ENCODE measurements around the gene RAPGEF1. TPM values are rescaled to one million over a fixed set of nuclear protein-coding genes. Genes with fewer than 3 reads are reported as not detected.

The RAPGEF1 gene
- total and polyA plus RNA-seq, 3 donors from 2014 or later, result 36.1 to 56.9 (median 55.8) TPM

DNA sequence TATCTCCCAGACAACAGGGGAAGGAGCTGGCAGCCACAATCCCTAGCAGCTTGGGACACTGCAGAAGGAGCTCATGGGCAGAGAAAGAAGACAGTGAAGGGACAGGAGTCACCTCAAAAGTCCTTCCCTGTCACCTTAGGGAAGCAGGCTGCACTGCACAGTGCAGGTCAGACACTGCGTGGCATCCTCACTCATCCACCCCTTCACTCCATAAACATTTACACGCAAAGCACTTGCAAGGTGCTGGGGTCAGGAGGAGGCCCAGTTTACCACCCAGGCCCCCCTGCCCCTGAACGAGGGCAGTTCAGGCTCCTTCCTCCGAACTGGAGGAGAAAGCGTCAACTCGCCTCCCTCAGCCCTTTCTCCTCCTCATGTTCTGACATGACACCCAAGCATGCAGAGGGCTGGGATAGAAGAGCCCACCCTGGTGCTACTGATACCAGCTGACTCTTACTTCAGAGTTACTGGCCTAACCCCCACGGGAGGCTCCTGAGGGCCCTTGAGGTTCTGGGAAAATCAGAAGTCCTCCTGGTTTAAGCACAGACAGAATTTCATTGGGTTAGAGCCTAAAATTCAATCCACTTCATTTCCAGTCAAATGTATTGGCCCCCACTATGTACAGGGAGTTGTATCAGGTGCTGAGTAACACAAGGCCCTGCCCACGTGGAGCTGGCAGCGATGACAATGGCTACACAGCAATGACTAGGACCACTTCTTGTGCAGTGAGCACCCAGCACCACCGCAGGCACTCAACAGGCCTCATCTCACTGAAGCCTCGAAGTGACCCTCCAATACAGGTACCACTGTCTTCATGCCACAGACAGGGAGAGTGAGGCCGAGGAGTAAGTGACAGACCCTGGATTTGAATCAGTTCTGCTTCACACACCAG, 70.4 kb downstream of the RAPGEF1 start:
- TF ChIP-seq POLR2A (IDR thresholded peaks at IDR 0.05), result no peak
- Histone ChIP-seq H3K9me3 (no peaks in the 10 kb centered on the region), H3K36me3 (ENCODE audit: low read depth, missing control alignments) (no peaks in the 10 kb centered on the region), H3K27ac (peak overlapping the region in 1 of 2 donors; percentile 26), H3K4me3 (no peak overlapping the region), H3K4me1 (peaks cover 27% of the 10 kb centered on the region), H3K27me3 (no peaks in the 10 kb centered on the region)
- DNase-seq, result no peak
- WGBS, 2 donors, result 84 to 94% methylated on average over 11 to 12 of the region's 12 CpGs
- intact Hi-C loops (cut with DNase I; ENCODE audit: low total_unique reads), result no loop called here

- Histone ChIP-seq H3K9me3 (no peaks in the 10 kb centered on the region), H3K4me3 (no peak overlapping the region), H3K27ac (no peak overlapping the region), H3K4me1 (peaks cover 27% of the 10 kb centered on the region), H3K27me3 (no peaks in the 10 kb centered on the region), H3K36me3 (ENCODE audit: low read depth, missing control alignments) (no peaks in the 10 kb centered on the region)
- TF ChIP-seq CTCF (IDR thresholded peaks at IDR 0.05) (no peak), POLR2A (IDR thresholded peaks at IDR 0.05) (no peak)
- DNase-seq, result no peak
- intact Hi-C loops (cut with DNase I; ENCODE audit: low total_unique reads), result no loop called here
- 60 to 64% methylated on average over 13 to 15 of the region's 15 CpGs for WGBS, 2 donors
Measured at GRCh38 chr9:131668439-131669268, 71.2 kb downstream of the RAPGEF1 start.

GRCh38 chr9:131668057-131668438, 71.8 kb downstream of the RAPGEF1 start:
- H3K4me3 ChIP-seq, result no peak overlapping the region
- no peak for DNase-seq
- intact Hi-C loops (cut with DNase I; ENCODE audit: low total_unique reads), result no loop called here
- H3K36me3 ChIP-seq (ENCODE audit: low read depth, missing control alignments), result no peaks in the 10 kb centered on the region
- 91 to 96% methylated on average over 9 of the region's 9 CpGs for WGBS, 2 donors
- H3K27me3 ChIP-seq, result no peaks in the 10 kb centered on the region
- H3K27ac ChIP-seq, result no peak overlapping the region
- TF ChIP-seq POLR2A (IDR thresholded peaks at IDR 0.05) (no peak), CTCF (IDR thresholded peaks at IDR 0.05) (no peak)
- no peaks in the 10 kb centered on the region for H3K9me3 ChIP-seq
- H3K4me1 ChIP-seq, result peaks cover 27% of the 10 kb centered on the region

DNA sequence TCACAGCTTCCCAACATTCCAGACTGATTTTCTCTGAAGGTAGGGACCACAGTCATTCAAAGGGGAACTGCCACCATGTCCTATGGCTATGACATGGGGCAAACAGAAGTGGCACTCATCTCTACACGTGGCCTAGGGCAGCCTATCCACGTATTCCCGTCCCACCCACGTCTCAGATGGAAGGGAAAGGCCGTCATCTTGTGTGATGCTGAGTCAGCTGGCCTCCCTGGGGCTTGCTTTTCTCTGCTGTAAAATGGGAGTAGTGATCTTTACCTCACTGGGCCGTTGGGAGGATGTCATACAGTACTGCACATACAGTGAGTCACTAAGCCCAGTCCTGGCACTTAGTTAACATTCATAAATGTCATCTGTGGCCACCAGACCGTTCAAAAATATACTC, 72.3 kb downstream of the RAPGEF1 start:
- no peak for DNase-seq
- Histone ChIP-seq H3K9me3 (no peaks in the 10 kb centered on the region), H3K4me1 (peaks cover 22% of the 10 kb centered on the region), H3K36me3 (ENCODE audit: low read depth, missing control alignments) (no peaks in the 10 kb centered on the region), H3K27me3 (no peaks in the 10 kb centered on the region), H3K4me3 (no peak overlapping the region), H3K27ac (no peak overlapping the region)
- 81 to 87% methylated on average over 7 of the region's 7 CpGs for WGBS, 2 donors
- TF ChIP-seq CTCF (IDR thresholded peaks at IDR 0.05) (no peak), POLR2A (IDR thresholded peaks at IDR 0.05) (no peak)
- intact Hi-C loops (cut with DNase I; ENCODE audit: low total_unique reads), result no loop called here

GRCh38 chr9:131666774-131667173, 73.1 kb downstream of the RAPGEF1 start:
- Histone ChIP-seq H3K27ac (no peak overlapping the region), H3K4me1 (peaks cover 18% of the 10 kb centered on the region)
- intact Hi-C loops (cut with DNase I; ENCODE audit: low total_unique reads), result no loop called here

More at GRCh38 chr9:131666774-131667173, 73.1 kb downstream of the RAPGEF1 start:
- 92 to 96% methylated on average over 8 of the region's 8 CpGs for WGBS, 2 donors
- TF ChIP-seq POLR2A (IDR thresholded peaks at IDR 0.05) (no peak), CTCF (IDR thresholded peaks at IDR 0.05) (no peak)
- H3K36me3 ChIP-seq (ENCODE audit: low read depth, missing control alignments), result no peaks in the 10 kb centered on the region
- DNase-seq, result no peak
- no peak overlapping the region for H3K4me3 ChIP-seq
- no peaks in the 10 kb centered on the region for H3K9me3 ChIP-seq
- H3K27me3 ChIP-seq, result no peaks in the 10 kb centered on the region

Data from testis (tissue), 3 donors.